Measurements from ENCODE around the gene RALGAPA1. TPM values are rescaled to one million over a fixed set of nuclear protein-coding genes. Genes with fewer than 3 reads are reported as not detected.
"Not testable (repeated sequence)": the region's sequence is repeated elsewhere in the genome, so short reads cannot be mapped to it uniquely, and the experiment has no call there.

Gene RALGAPA1
- total and polyA plus RNA-seq, 7 donors, result 4.3 to 40.1 (median 28.0) TPM

GRCh38 chr14:35688126-35688826 is 120.8 kb downstream of the RALGAPA1 start:
- Histone ChIP-seq H3K4me3 (no peak overlapping the region), H3K27ac (no peak overlapping the region), H3K27me3 (ENCODE audit: insufficient read depth in 3 of 3, low read length in 2 of 3) (no peaks in the 10 kb centered on the region), H3K36me3 (ENCODE audit: insufficient read depth in 1 of 2, low read depth in 1 of 2) (peaks cover 5 to 56% of the 10 kb centered on the region in 2 donors), H3K9me3 (no peaks in the 10 kb centered on the region), H3K4me1 (no peaks in the 10 kb centered on the region)
- WGBS, 3 donors, result 94 to 96% (median 96%) methylated on average over 6 of the region's 6 CpGs
- ATAC-seq (no peak), DNase-seq (no peak)
- no peak for TF ChIP-seq CTCF (IDR thresholded peaks at IDR 0.05)
- intact Hi-C loops (cut with DNase I), result loop anchor here in 1 of 2 donors (5.0 kb wide), 1 partner anchor 129 kb away; no protein-coding TSS in a partner anchor

- DNase-seq (no peak), ATAC-seq (peak in 2 of 4 donors; percentile 73 to 79)
- WGBS, 3 donors, result 10 to 13% (median 12%) methylated on average over 1 of the region's 1 CpG
- Histone ChIP-seq H3K9me3 (no peaks in the 10 kb centered on the region), H3K27ac (no peak overlapping the region), H3K4me1 (no peaks in the 10 kb centered on the region), H3K27me3 (ENCODE audit: insufficient read depth in 3 of 3, low read length in 2 of 3) (no peaks in the 10 kb centered on the region), H3K4me3 (no peak overlapping the region), H3K36me3 (ENCODE audit: insufficient read depth in 1 of 2, low read depth in 1 of 2) (peaks cover 5 to 65% of the 10 kb centered on the region in 2 donors)
- peak; percentile 68 for TF ChIP-seq CTCF (IDR thresholded peaks at IDR 0.05)
- intact Hi-C loops (cut with DNase I), result loop anchor here in 1 of 2 donors (5.0 kb wide), 1 partner anchor 130 kb away; no protein-coding TSS in a partner anchor
Measured at GRCh38 chr14:35687335-35687939, 121.7 kb downstream of the RALGAPA1 start.

- ATAC-seq; intact Hi-C loops (cut with DNase I); H3K27ac ChIP-seq; H3K27me3 ChIP-seq (ENCODE audit: insufficient read depth in 3 of 3, low read length in 2 of 3); H3K9me3 ChIP-seq; H3K4me1 ChIP-seq; H3K4me3 ChIP-seq; DNase-seq: not testable (repeated sequence)
- peaks cover 1 to 74% of the 10 kb centered on the region in 2 donors for H3K36me3 ChIP-seq (ENCODE audit: insufficient read depth in 1 of 2, low read depth in 1 of 2)
- WGBS, 3 donors, result 96 to 99% (median 96%) methylated on average over 4 of the region's 4 CpGs
Measured at GRCh38 chr14:35683688-35684087, 125.4 kb downstream of the RALGAPA1 start.

GRCh38 chr14:35682802-35683201 is 126.3 kb downstream of the RALGAPA1 start:
- intact Hi-C loops (cut with DNase I), result no loop called here
- H3K4me1 ChIP-seq, result no peaks in the 10 kb centered on the region
- ATAC-seq (no peak), DNase-seq (no peak)
- no peaks in the 10 kb centered on the region for H3K27me3 ChIP-seq (ENCODE audit: insufficient read depth in 3 of 3, low read length in 2 of 3)
- no peaks in the 10 kb centered on the region for H3K9me3 ChIP-seq
- no peak overlapping the region for H3K27ac ChIP-seq
- peaks cover 0 to 74% of the 10 kb centered on the region in 2 donors for H3K36me3 ChIP-seq (ENCODE audit: insufficient read depth in 1 of 2, low read depth in 1 of 2)
- 96 to 97% (median 96%) methylated on average over 2 of the region's 2 CpGs for WGBS, 3 donors
- no peak for TF ChIP-seq CTCF (IDR thresholded peaks at IDR 0.05)
- H3K4me3 ChIP-seq, result no peak overlapping the region

- DNase-seq, result no peak
- H3K27me3 ChIP-seq (ENCODE audit: insufficient read depth in 3 of 3, low read length in 2 of 3), result no peaks in the 10 kb centered on the region
- no peak overlapping the region for H3K27ac ChIP-seq
- no peak for ATAC-seq
- no peaks in the 10 kb centered on the region for H3K9me3 ChIP-seq
- no peaks in the 10 kb centered on the region for H3K4me1 ChIP-seq
- WGBS, 3 donors, result 45 to 81% (median 75%) methylated on average over 1 of the region's 1 CpG
- H3K4me3 ChIP-seq, result no peak overlapping the region
- H3K36me3 ChIP-seq (ENCODE audit: insufficient read depth in 1 of 2, low read depth in 1 of 2), result peaks cover 2 to 90% of the 10 kb centered on the region in 2 donors
- no peak for TF ChIP-seq CTCF (IDR thresholded peaks at IDR 0.05)
- intact Hi-C loops (cut with DNase I), result loop anchor here in 1 of 2 donors (10.0 kb wide), 1 partner anchor 46 kb away; no protein-coding TSS in a partner anchor
Measured at GRCh38 chr14:35678403-35679028, 130.6 kb downstream of the RALGAPA1 start.

All from psoas muscle (tissue), 8 donors.